Lung microvascular endothelial cell (primary cell): ENCODE data around the gene CMYA5. TPM values are rescaled to one million over a fixed set of nuclear protein-coding genes. Genes with fewer than 3 reads are reported as not detected.

ENCODE experiments used
- DNase-seq, 2 donors: peaks; one replicate each; pipeline versions ENCODE4 v3.0.0 to v3.0.0-alpha.2; 2010; ENCODE audit warnings: low read depth in 2 of 2
- total RNA-seq: library from RNA; depleted of rRNA; stranded (reverse); fragments of >200 nt; gene quantifications from 2 replicates; pipeline ENCODE4 v1.2.1, GENCODE V29; 2014

Gene CMYA5
- total RNA-seq, 1 donor from 2014 or later, result under 0.01 TPM

DNA sequence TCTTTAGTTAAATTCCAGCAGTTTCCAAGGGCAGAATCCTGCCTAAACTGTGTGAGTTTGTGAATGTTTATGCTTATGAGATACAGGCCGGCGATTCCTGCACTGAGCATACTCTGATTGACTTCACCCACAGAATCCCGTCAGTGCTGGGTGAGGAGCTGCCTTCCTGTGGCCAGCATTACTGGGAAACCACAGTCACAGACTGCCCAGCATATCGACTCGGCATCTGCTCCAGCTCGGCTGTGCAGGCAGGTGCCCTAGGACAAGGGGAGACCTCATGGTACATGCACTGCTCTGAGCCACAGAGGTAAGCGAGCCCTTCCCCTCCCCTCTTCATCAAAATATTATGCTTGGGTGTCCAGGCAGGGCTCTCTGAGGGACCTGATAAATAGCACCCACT is 103.7 kb downstream of the CMYA5 start:
- DNase-seq, result no peak

DNA sequence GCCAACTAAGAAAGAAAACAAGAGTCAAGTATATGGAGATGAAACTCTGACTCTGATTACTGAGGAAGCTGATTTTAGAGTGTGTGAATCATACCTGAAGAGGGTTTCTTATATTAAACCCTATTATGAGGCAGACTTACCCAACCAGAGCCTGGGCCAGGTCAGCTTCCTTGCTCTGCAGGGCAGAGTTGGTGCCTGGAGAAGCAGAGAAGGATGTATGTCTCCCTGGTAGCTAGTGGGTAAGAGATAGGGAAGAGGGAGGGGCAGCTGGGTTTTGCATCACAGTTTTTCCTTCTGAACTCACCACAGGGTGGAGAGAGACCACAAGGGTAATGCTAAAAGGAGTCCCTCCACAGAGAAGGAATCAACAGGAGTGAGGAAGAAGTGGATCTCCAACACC is 104.1 kb downstream of the CMYA5 start:
- DNase-seq, result no peak

DNA sequence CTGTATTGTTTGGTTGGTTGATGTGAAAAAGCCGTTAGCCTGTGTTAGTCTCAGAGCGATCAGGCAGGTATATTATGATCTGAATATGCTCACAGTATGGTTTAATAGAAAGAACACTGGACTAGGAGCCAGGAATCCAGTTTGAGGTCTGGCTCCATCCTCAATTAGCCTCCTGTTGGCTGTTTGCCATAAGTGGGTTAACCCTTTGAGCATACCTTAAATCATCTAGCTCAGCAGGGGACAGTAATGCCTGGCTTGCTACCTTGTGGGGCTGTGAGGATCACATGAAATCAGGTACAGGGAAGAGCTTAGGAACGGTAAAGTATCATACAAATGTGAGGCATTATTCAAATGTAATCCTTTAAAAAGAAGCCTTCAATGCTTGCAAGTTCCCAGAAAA is 104.7 kb downstream of the CMYA5 start:
- DNase-seq, result no peak

DNA sequence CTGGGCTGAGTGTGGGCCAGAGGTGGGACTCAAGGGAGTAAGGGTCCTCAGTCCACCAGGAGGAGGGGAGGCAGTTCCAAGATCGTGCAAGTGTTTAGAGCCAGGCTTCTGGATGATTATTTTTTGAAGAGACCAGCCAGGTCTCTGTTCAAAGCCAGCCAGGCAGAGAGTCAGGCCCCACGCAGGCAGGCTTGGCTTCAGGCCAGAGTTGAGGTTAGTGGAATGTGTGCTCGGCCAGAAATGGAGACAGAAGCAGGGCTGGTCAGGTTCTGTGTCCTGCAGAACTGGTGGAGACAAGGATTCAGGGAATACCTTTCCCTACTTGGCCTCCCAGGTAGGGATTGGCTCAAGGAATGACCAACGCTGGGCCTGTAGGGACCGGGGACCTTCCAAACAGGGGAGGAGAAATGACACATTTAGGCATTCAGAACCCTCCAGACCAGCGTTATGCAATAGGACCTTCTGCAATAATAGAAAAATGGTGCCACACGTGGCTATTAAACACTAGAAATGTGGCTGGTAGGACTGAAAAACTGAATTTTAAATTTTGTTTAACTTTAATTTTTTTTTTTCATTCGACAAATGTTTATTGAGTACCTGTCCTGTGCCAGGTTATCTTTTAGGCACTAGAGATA is 106.2 kb downstream of the CMYA5 start:
- DNase-seq, result peak in 1 of 2 donors; percentile 33

DNA sequence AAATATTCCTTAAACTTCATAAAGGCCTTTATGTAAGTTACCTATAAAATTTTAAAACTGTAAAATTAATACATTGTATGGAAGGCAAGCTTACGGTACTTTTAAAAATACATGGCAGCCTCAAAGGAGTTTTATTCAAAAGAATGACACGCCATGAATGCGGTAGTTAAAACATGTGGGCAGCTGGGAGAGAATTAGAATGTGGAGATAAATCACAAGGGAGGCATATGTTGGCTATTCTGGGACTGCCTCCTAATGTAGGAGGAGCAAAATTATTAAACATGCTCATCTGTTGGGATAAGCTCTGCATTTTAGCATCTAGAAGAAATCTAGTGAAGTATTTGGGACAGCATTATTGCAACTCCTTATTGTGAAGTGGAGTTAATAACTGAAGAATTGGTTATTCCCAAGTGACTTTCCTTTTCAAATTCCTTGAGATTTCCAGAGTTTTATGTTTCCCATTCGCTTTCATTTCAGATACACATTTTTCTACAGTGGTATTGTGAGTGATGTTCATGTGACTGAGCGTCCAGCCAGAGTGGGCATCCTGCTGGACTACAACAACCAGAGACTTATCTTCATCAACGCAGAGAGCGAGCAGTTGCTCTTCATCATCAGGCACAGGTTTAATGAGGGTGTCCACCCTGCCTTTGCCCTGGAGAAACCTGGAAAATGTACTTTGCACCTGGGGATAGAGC is 109.4 kb downstream of the CMYA5 start:
- DNase-seq, result no peak

DNA sequence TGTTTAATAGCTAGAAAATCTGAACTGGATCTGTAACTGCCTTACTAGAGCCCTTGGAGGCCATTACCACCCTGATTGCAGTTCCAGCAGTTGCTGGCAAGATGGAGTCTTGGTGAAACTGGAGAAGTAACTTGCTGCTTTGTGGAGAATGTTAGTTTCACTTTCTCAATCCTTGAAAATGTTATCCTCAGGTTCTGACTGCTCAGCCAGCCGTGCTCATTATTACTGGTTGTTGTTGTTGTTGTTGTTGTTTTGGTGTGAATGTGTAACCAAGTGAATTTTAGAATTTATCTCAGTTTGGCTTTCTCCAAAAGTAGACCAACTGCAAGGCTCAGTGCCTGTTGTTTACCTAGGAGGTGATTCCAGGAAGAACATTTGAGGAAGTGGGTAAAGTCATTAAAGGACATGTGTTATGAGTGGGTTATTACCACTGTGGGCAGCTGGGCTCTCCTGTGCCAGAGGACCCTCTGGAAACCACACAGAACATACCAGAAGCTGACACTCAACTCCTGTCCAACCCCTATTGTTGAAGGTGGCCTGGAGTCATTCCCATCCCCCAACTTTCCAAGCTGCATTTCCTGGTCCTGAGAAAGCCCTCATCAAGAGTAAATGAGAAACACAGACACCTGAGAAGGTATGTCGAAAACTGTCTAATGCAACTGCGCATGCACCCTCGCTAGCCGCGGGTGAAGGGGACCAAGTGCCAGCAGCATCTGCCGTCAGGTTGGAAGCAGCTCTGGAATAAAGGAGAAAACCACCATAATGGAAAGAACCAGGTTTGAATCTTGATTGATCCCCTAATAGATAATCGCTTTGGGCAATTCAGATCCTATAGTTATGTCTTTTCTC is 111.6 kb downstream of the CMYA5 start:
- peak in 1 of 2 donors; percentile 10 for DNase-seq

DNA sequence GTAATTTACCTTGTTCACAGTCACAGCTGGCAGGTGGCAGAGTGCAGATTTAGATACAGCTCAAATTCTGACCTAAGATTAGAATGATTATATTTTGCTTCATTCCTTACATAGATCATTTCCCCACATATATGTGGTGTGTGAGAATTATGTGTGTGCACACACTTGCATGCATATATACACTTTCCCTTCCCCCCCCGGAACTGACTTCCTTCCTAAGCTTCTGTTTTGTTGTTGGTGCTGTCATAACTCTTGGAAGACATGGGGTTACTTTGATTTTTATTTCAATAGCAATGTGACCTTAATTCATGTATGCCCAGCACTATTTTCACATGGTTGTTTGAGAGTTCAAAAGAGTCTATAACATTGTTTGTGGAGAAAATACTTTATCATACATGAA is 112.8 kb downstream of the CMYA5 start:
- DNase-seq, result peak in 1 of 2 donors; percentile 18

DNA sequence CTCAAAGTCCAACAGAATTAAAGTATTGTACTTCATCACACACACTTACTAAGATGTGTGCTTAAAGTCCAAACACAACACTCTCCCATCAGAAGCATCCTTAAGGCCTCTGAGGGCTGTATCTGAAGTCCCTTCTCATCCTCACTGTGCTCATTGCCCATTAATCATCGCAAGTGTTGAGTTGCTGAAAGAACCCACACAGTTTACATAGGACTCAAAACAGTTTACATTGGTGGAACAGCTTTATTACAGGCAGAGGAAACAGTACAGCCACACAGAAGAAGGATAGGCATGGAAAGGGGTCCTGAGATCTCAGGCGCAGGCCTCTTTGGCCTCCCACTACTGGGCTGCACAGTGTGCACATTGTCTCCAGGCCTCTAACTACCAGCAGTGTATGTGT is 113.4 kb downstream of the CMYA5 start:
- no peak for DNase-seq

DNA sequence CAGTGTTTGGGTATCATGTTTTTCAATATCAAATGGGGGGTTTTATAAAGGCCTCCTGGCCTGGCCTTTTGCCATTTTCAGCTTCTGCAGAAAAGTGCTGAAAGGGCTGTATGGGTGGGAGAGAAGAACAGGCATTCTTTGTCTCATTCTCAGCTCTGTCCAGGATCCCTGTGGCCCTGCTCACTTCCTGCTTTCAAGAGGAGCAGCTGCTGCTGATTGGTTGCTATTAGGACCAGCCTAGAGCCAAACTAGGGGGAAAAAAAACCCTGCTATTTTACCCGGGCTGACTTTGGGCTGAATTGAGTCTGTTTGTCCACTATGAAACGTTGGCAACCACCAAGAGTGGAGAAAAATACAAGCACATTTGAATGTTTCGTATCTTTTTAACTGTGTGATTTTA is 117.1 kb downstream of the CMYA5 start:
- DNase-seq, result no peak

DNA sequence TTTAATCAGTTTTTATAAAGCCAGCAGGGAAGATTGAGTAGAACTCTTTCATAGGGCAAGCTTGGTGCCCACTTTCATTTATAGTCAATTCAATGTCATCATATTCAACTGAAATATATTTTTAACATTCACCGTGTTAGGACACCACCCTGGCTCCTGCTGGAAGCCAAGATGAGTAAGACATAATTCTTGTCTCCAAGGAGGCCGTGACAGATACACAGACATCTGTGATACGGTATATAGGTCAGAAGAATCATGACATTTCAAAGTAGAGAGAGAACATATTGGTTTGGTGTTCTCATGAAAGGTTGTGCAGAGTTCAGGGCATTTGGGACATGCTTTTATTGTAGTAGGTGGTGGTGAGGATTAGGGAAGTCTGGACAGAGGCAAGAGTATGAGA is 120.1 kb downstream of the CMYA5 start:
- DNase-seq, result no peak

DNA sequence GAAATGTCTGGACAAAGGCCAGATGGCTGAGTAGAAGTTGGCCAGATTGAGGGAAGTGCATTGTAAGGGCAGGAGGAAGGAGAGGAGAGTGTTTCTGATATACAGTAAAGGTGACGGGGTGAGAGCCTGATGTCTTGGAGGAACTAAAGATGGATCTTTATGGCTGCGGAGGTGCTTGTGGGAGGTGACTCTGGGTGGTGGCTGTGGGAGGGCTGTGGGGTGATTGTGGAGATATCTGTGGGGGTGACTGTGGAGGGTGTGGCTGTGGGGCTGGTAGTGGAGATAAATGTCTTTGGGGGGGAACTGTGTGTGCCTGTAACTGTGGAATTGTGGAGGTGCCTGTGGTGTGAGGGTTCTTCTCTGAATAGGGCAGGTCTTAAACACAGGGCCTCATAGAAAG is 121.4 kb downstream of the CMYA5 start:
- DNase-seq, result no peak

DNA sequence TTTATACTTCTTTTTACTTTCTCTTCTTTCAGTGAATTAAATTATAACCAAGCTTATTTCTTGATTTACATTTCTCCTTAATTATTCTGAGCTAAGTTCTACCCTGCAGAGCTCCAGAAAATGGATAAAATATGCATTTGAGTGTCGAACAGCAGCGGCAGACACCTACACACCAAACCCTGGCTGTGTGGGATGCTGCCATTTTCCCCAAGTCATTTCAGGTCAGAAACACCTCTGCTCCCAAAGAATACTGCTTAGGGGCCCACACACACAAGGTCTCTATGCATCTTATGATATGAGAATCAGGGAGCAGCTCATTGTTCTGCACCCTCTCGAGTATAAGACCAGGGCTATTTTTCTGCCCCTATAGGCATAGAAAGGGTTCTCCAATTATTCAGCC is 122.3 kb downstream of the CMYA5 start:
- DNase-seq, result no peak

DNA sequence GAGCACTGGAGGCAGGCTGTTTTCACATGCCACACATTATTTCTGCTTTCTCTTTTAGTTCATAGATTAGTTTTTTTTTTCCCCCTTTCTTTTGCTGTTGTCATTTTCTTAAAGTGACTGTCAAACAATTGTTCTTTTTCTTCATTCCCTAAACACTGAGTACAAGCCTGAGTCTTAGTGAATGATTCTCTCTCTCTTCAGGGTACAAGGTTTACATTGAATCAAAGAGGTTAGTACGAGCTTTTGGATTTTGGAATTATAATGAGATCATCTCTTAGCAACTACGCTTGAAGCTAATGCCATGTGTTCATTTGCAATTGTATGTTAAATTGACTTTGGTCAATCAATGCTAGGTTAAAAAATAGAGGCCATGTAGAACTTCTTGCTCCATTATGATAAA is 125.1 kb downstream of the CMYA5 start:
- DNase-seq, result no peak

DNA sequence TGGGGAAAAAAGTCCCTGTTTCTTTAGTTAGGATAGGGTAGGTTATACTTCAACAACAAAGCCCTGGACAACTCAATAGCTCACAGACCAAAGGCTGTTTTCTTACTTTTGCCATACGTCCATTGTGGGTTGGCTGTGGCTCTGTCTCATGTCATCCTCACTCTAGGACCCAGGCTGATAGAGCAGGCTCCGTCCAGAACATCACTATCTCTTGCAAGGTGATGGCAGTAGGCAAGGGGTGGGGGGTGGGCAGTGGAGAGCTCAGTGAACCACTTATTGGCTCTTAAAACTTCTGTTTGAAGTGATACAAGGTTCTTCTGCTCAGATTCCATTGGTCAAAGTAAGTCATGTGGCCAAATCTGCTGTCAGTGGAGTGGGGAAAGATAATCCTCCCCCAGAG is 126.4 kb downstream of the CMYA5 start:
- no peak for DNase-seq

DNA sequence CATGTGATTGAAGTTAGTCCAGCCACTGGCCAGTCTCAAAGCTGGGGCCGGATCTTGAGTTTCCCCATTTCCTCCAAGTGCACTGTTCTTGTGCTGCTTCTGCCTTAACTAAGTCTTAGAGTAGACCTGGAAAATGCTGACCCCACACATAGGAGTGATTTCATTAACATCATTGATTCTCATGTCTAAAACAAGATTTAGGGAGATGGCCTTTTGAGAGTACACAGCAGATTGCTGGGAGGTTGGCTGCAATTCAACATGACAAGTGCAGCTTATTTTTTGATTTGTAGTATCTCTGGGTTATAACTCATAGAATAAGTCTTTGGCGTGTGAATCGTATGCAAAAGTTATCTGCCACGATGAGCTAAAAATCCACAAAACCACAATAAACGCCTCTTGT is 131.0 kb downstream of the CMYA5 start:
- no peak for DNase-seq

DNA sequence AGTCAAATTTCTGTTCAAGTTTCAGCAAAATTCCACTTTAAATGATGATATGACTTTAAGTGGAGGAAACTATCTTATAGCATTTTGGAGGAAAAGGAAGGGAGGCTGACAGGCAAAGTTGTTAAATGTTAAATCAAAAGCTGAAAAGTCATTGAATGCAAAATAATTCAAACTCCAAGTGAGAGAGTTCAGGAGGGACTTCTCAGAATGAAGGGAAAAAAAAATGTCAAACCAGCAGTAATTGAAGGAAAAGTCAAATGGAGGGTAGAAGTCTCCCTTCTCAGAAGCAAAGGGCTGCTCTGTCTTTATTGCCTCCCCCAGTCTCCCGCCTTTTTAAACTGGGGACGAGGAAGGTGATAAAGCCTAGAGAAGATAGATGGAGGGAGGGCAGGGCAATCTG is 134.8 kb downstream of the CMYA5 start:
- DNase-seq, result no peak

DNA sequence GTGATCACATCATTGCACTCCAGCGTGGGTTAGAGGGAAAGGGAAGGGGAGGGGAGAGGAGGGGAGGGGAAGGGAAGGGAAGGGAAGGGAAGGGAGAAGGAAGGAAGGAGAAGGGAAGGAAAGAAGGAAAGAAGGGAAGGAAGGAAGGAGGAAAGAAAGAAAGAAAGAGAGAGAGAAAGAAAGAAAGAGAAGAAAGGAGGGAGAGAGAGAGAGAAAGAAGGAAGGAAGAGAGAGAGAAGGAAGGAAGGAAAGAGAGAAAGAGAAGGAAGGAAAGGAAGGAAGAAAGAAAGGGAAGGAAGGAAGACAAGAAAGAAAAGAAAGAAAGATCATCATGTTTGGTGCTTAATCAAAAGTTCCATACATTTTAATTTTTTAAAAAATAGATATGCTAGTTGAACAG is 136.2 kb downstream of the CMYA5 start:
- no peak for DNase-seq

DNA sequence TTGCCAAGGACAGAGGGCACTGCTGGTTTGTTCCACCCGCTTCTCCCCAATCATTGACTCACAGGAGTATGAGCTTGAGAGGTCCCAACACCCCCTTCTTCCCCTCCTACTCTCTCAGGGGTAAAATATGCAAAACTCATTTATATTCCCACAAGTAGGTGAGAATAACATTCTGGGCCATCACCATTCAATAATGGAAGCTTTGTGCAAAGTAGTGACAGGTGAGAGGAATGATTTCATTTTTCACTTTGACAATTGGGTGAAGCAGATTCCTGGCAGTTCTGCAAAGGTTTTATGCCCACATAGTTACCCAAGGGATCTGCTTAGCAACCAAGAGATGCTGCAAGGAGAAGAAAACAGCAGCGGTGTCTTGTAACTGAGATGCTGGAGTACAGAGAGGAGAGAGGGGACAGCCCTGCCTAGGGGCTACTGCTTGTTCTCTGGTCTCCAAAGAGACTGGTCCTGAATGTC is 137.6 kb downstream of the CMYA5 start:
- no peak for DNase-seq

DNA sequence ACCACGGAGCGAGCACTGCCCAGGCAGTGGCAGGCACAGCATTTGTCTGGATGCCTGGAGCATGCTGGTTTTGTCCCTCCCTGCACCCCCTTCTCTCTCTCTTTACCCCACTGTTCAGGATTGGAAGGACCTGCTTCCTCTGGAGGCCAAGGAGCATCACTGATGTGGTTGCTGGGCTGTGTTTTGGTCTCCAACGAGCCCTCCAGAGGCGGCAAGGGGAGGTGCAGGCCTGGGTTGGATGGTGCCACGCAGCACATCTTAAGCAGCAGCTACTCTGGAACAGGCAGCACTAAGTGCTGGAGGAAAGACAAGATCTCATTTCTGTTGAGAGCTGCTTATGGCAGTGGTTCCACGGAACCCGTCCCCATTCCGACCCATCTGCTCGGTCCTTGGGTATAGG is 139.6 kb downstream of the CMYA5 start:
- DNase-seq, result no peak

DNA sequence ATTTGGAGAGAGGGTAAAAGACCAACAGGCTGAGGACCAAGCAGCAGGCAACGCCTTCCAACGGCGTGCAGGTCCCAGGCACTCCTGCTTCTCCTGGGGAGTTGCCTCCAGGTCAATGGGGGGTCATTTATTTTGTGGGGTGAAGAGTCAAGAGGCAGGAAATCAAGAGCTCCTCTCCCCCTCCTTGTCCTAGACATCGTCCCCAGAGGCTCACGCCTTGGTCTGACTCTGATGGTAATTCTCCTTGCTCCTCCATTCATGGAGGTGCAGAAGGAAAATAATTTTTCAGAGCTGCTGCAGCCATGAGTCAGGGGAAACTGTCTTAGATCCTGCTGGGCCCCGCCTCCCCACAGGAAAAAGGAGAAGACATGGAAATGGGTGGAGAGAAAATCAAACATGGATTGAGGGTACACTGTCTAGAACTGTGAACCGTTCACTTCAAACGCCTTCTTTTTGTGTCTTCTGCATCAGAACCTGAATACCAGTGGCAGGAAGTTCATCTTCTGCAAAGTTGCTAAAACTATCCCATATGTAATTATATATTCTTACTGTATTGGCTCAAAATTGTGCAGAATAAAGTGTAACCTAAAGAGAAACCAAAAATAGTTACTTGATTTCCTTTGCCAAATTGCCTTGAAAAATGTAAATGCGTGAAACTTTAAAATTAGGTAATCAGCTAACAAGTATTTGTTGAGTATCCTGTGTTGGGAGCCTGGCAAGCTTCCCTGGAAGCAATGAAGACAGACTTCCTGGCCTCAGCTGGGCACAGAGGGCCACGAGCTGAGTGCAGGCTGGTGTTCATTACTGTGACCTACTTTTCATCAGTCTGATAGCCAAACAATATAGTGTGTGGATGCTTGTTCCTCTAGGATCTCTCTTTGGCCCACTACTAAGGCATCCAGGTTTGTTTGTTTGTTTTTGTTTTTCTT is 142.0 kb downstream of the CMYA5 start:
- peak in 1 of 2 donors; percentile 13 for DNase-seq

DNA sequence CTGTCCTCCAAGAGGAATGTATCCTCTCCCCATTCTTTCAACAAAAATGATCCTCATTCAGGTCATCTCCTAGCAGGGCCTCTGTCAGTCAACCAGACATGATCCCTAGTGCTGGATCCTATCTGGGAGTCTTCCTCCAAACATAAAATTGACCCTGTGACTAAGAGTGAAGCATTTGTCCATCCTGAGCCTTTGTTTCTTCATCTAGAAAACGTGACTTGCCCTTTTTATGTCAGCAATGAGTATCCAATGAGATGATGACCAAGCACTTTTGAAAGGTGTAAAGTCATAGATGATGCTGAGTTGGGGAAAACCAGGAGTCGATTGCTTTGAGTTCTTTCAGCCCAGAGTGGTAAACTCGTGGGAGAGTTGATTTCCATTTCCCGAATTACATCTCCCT is 143.3 kb downstream of the CMYA5 start:
- DNase-seq, result no peak
